Esophagus squamous epithelium (tissue), 5 donors: ENCODE measurements around the gene ZNF808. TPM values are rescaled to one million over a fixed set of nuclear protein-coding genes. Genes with fewer than 3 reads are reported as not detected.
"Not testable (repeated sequence)": the region's sequence is repeated elsewhere in the genome, so short reads cannot be mapped to it uniquely, and the experiment has no call there.

Experiments used
- DNase-seq: peaks from one replicate; lab custom pipeline; 2025; lab: John Stamatoyannopoulos, UW
- H3K27ac ChIP-seq, 4 donors: fragments of 200-600 bp; sonication (generic); one replicate each; pipeline ENCODE4 v1.5.1; 2016 to 2019; ENCODE audit warnings: mild to moderate bottlenecking in 1 of 4
- H3K27me3 ChIP-seq, 4 donors: fragments of 200-600 bp; sonication (generic); 1 replicate in 3 of 4; 2 replicates in 1 of 4; pipeline versions ENCODE4 v1.5.1 to v1.6.0; 2017 to 2021; ENCODE audit warnings: antibody characterized with exemption in 1 of 4
- H3K36me3 ChIP-seq, 3 donors: fragments of 200-600 bp; sonication (generic); one replicate each; pipeline ENCODE4 v1.5.1; 2016 to 2019
- H3K4me1 ChIP-seq, 3 donors: fragments of 200-600 bp; sonication (generic); one replicate each; pipeline ENCODE4 v1.5.1; 2017 to 2019
- H3K4me3 ChIP-seq, 4 donors: fragments of 200-600 bp; sonication (generic); 1 replicate in 3 of 4; 2 replicates in 1 of 4; pipeline ENCODE4 v1.5.1; 2016 to 2019; ENCODE audit warnings: mild to moderate bottlenecking in 2 of 4, moderate library complexity in 1 of 4
- H3K9me3 ChIP-seq, 3 donors: fragments of 200-600 bp; sonication (generic); one replicate each; pipeline ENCODE4 v1.5.1; 2016 to 2019
- POLR2A ChIP-seq, 4 donors: fragments of 450-650 bp; IDR thresholded peaks; one replicate each; pipeline ENCODE4 v1.6.1; 2017; ENCODE audit warnings: antibody characterized with exemption in 4 of 4, mild to moderate bottlenecking in 4 of 4, moderate library complexity in 3 of 4
- WGBS, 2 donors: methylation state at CpG; one replicate each; pipeline ENCODE4 v1.1.5; 2018; 5-methylcytosine and 5-hydroxymethylcytosine counted together
- intact Hi-C: fragments of 100-400 bp; cut with DNase I; formaldehyde crosslinking; loops from one replicate; pipeline ENCODE4 v1.15.0; 2022
- total RNA-seq, 4 donors: library from RNA; depleted of rRNA; stranded (reverse); fragments of >200 nt; gene quantifications; one replicate each; pipeline ENCODE4 v1.1.0, GENCODE V29; 2016
- TF ChIP-seq, protein P1 (sequence below), 6 experiments: fragments of 450-650 bp in 4 of 6; fragments of 200-600 bp in 2 of 6; sonication (generic) in 2 of 6; IDR thresholded peaks; one replicate each; pipeline ENCODE4 v1.5.1; 2016 to 2019; ENCODE audit warnings: antibody characterized with exemption in 6 of 6, mild to moderate bottlenecking in 4 of 6, moderate library complexity in 4 of 6
- donor health status: DM: yes; HTN: yes; CAD: no.

The ZNF808 gene
- total RNA-seq, 4 donors from 2014 or later, result 6.7 to 17.0 (median 7.6) TPM

DNA sequence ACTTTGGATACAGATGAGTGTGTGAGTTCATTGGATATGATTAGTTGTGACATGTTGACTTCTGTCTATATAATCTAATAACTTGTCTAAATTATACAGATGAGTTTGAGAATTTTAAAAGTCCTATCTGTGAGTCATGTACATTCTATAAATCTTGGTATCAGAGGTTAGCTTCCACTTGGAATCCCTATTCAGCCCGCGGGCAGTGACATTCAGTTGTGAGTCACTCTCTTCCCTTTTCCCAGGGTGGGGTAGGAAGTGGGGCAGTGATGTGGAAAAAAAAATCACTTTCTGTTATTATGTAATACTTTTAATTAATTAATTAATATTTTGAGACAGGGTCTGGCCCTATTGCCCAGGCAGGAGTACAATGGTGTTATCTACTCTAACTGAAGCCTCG, 33.0 kb upstream of the ZNF808 start:
- peaks cover 0 to 96% (median 34%) of the 10 kb centered on the region in 3 donors for H3K9me3 ChIP-seq
- TF ChIP-seq, protein P1, sequence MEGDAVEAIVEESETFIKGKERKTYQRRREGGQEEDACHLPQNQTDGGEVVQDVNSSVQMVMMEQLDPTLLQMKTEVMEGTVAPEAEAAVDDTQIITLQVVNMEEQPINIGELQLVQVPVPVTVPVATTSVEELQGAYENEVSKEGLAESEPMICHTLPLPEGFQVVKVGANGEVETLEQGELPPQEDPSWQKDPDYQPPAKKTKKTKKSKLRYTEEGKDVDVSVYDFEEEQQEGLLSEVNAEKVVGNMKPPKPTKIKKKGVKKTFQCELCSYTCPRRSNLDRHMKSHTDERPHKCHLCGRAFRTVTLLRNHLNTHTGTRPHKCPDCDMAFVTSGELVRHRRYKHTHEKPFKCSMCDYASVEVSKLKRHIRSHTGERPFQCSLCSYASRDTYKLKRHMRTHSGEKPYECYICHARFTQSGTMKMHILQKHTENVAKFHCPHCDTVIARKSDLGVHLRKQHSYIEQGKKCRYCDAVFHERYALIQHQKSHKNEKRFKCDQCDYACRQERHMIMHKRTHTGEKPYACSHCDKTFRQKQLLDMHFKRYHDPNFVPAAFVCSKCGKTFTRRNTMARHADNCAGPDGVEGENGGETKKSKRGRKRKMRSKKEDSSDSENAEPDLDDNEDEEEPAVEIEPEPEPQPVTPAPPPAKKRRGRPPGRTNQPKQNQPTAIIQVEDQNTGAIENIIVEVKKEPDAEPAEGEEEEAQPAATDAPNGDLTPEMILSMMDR (IDR thresholded peaks at IDR 0.05), result no peak
- no peak for TF ChIP-seq POLR2A (IDR thresholded peaks at IDR 0.05)
- no peak for DNase-seq
- H3K27ac ChIP-seq, result no peak overlapping the region
- H3K27me3 ChIP-seq, result no peaks in the 10 kb centered on the region
- 51 to 80% methylated on average over 3 of the region's 3 CpGs for WGBS, 2 donors
- no peak overlapping the region for H3K4me3 ChIP-seq
- intact Hi-C loops, result no loop called here
- peaks cover 0 to 13% (median 0%) of the 10 kb centered on the region in 3 donors for H3K36me3 ChIP-seq
- no peaks in the 10 kb centered on the region for H3K4me1 ChIP-seq

GRCh38 chr19:52498571-52498970, 28.9 kb upstream of the ZNF808 start:
- H3K4me1 ChIP-seq, result no peaks in the 10 kb centered on the region
- H3K4me3 ChIP-seq, result no peak overlapping the region
- 85 to 94% methylated on average over 6 to 8 of the region's 8 CpGs for WGBS, 2 donors
- H3K27ac ChIP-seq, result no peak overlapping the region
- H3K9me3 ChIP-seq, result peaks cover 0 to 87% (median 28%) of the 10 kb centered on the region in 3 donors
- H3K36me3 ChIP-seq, result peaks cover 0 to 34% (median 0%) of the 10 kb centered on the region in 3 donors
- TF ChIP-seq, protein P1 (IDR thresholded peaks at IDR 0.05), result no peak
- TF ChIP-seq POLR2A (IDR thresholded peaks at IDR 0.05), result no peak
- no peaks in the 10 kb centered on the region for H3K27me3 ChIP-seq
- intact Hi-C loops, result no loop called here
- no peak for DNase-seq

GRCh38 chr19:52500474-52500873, 27.0 kb upstream of the ZNF808 start:
- H3K4me3 ChIP-seq, intact Hi-C loops, H3K27ac ChIP-seq, H3K27me3 ChIP-seq, H3K4me1 ChIP-seq, DNase-seq: not testable (repeated sequence)
- Histone ChIP-seq H3K36me3 (peaks cover 0 to 45% (median 0%) of the 10 kb centered on the region in 3 donors), H3K9me3 (peaks cover 0 to 85% (median 24%) of the 10 kb centered on the region in 3 donors)
- 31 to 44% methylated on average over 2 to 3 of the region's 3 CpGs for WGBS, 2 donors

DNA sequence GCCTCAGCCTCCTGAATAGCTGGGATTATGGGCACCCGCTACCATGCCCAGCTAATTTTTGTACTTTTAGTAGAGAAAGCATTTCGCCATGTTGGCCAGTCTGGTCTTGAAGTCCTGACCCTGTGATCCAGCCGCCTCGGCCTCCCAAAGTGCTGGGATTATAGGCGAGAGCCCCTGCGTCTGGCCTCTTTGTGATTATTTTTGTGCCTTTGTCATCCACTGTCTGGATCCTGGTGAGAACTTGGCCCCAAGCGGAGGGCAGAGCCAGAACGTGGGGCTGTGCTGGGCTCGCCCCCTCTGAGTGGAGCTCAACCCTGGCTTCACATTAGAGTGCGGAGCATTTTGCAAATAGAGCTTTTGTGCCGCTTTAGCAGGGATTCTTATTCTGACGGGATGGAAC, 26.5 kb upstream of the ZNF808 start:
- H3K4me3 ChIP-seq, DNase-seq, H3K27me3 ChIP-seq, H3K4me1 ChIP-seq, H3K27ac ChIP-seq, intact Hi-C loops: not testable (repeated sequence)
- Histone ChIP-seq H3K9me3 (peaks cover 0 to 86% (median 21%) of the 10 kb centered on the region in 3 donors), H3K36me3 (peaks cover 0 to 45% (median 0%) of the 10 kb centered on the region in 3 donors)
- 62 to 87% methylated on average over 3 to 10 of the region's 12 CpGs for WGBS, 2 donors

DNA sequence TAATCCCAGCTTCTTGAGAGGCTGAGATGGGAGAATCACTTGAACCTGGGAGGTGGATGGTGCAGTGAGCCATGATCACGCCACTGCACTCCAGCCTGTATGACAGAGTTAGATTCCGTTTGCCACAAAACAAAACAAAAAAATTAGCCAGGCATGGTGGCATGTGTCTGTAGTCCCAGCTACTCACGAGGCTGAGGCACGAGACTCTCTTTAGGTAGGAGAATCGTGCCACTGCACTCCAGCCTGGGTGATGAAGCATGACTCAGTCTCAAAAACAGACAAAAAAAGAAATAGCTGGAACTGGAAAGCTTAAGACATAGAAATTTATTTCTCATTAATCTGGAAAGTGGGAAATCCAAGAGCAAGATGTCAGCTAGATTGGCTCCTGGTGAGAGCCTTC, 20.2 kb upstream of the ZNF808 start:
- 86 to 92% methylated on average over 4 to 5 of the region's 5 CpGs for WGBS, 2 donors
- H3K36me3 ChIP-seq, result peaks cover 0 to 39% (median 0%) of the 10 kb centered on the region in 3 donors
- no peak for TF ChIP-seq POLR2A (IDR thresholded peaks at IDR 0.05)
- TF ChIP-seq, protein P1 (IDR thresholded peaks at IDR 0.05), result no peak
- H3K4me1 ChIP-seq, result no peaks in the 10 kb centered on the region
- H3K4me3 ChIP-seq, result no peak overlapping the region
- H3K9me3 ChIP-seq, result peaks cover 0 to 84% (median 17%) of the 10 kb centered on the region in 3 donors
- no peak for DNase-seq
- H3K27me3 ChIP-seq, result no peaks in the 10 kb centered on the region
- no peak overlapping the region for H3K27ac ChIP-seq
- intact Hi-C loops, result no loop called here

DNA sequence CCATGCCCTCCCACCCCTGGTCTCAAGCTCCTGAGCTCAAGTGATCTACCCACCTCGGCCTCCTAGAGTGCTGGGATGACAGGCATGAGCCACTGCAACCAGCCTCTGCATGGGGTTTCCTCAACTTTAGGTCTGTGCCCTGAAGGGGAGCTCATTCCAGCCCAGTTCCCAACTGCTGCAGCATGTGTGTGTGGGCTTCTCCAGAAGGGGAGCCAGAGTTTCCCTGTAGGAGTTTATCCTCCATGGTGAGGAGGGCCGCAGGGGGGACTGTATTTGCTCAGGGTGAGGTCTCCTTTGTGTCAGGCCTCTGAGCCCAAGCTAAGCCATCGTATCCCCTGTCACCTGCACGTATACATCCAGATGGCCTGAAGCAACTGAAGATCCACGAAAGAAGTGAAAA, 11.3 kb upstream of the ZNF808 start:
- H3K36me3 ChIP-seq, result peaks cover 0 to 1% (median 0%) of the 10 kb centered on the region in 3 donors
- no peaks in the 10 kb centered on the region for H3K27me3 ChIP-seq
- no peak for TF ChIP-seq POLR2A (IDR thresholded peaks at IDR 0.05)
- TF ChIP-seq, protein P1 (IDR thresholded peaks at IDR 0.05), result no peak
- DNase-seq, result no peak
- WGBS, 2 donors, result 55 to 93% methylated on average over 2 to 5 of the region's 5 CpGs
- intact Hi-C loops, result no loop called here
- H3K9me3 ChIP-seq, result peaks cover 0 to 61% (median 6%) of the 10 kb centered on the region in 3 donors
- no peak overlapping the region for H3K4me3 ChIP-seq
- H3K27ac ChIP-seq, result no peak overlapping the region
- no peaks in the 10 kb centered on the region for H3K4me1 ChIP-seq
